SK-N-MC (cell line): ENCODE measurements around the gene XXYLT1.

Source experiments
- DNase-seq: peaks from one replicate; pipeline ENCODE4 v3.0.0-alpha.2; 2011; ENCODE audit warnings: low read depth, low spot score
- H3K27ac ChIP-seq: fragments of 200-600 bp; sonication (generic); 2 replicates; pipeline ENCODE4 v1.5.1; 2016; ENCODE audit warnings: mixed run types
- H3K36me3 ChIP-seq: fragments of 200-600 bp; sonication (generic); 2 replicates; pipeline ENCODE4 v1.6.1; 2017; ENCODE audit warnings: antibody characterized with exemption, low read length, mixed read lengths; ENCODE audit not compliant: insufficient read depth
- H3K4me3 ChIP-seq: fragments of 200-600 bp; sonication (generic); 2 replicates; pipeline ENCODE4 v1.5.1; 2016
- H3K9ac ChIP-seq: fragments of 200-600 bp; sonication (generic); 2 replicates; pipeline ENCODE4 v1.8.0; 2017; ENCODE audit warnings: mixed run types, mixed read lengths; ENCODE audit not compliant: insufficient read length
- H3K9me3 ChIP-seq: fragments of 200-600 bp; sonication (generic); 2 replicates; pipeline ENCODE4 v1.6.1; 2017; ENCODE audit warnings: low read depth, mild to moderate bottlenecking, antibody characterized with exemption, low read length, moderate library complexity, mixed read lengths
- EZH2 ChIP-seq: fragments of 200-600 bp; sonication (generic); IDR thresholded peaks from one replicate; pipeline ENCODE4 v1.6.1; 2017; ENCODE audit warnings: antibody characterized with exemption
- FOXP2 ChIP-seq: optimal IDR thresholded peaks from 2 replicates; pipeline ENCODE3; 2011; ENCODE audit warnings: mild to moderate bottlenecking, moderate library complexity; ENCODE audit not compliant: insufficient read depth; ENCODE audit errors: extremely low read length, control extremely low read depth
- POLR2AphosphoS5 ChIP-seq: IDR thresholded peaks from 2 replicates; pipeline ENCODE4 v1.6.1; 2012; ENCODE audit warnings: mild to moderate bottlenecking, low read depth, low read length, borderline replicate concordance

The XXYLT1 gene

DNA sequence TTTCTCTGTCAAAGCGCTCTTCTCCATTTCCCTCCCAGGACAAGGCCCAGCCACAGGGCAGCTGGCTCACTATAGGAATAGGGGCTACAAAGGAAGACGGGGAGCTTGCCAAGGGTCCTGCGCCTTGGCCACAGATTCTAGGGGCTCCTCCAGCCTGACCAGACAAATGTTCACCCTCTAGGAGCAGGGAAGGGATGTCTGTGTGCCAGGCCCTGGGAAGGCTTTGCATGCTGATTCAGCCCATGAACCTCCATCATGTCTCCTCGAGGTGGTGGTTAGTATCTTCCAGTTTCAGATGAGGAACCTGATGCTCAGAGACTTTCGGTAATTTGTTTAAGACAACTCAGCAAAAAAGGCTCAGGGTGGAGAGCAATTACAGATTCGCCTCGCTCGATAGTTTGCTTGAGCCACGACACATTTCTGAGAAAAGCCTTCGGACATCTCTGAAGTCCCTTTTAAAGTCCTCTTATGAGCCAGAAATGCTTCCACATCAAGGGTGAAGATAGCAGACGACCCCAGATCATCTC is 110.0 kb downstream of the XXYLT1 start:
- H3K9ac ChIP-seq, result no peak overlapping the region
- no peak overlapping the region for H3K27ac ChIP-seq

DNA sequence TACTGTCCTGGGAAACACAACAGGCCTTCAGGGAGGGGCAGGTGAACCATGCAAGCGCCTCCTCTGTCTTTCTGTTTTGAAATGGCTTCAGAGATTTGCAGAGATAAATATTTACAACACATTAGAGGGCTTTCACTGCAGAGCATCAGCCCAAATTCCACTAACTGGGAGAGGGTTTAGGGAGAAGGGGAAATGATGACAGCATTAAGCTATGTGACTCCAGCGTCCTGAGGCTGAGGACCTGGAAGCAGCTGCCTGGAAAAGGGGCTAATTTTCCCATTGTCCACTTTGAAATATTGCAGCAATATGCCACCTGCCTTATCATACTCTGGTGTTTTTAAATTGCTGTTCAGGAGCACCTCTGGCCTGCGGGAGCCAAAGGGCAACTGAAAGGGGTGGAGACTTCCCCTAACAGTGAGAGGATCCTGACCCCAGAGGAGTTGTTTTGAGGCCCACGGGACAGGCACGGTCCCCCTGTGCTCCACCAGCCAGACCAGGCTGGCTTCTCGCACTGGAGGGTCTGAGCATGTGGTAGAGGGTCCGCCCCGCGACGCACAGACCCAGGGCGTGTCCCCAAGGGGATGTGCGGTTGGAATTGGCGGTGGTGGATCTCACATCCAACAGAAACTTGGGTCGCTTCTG is 110.6 kb downstream of the XXYLT1 start:
- no peak for TF ChIP-seq FOXP2
- TF ChIP-seq POLR2AphosphoS5, result no peak
- TF ChIP-seq EZH2, result no peak
- no peaks in the 10 kb centered on the region for H3K9me3 ChIP-seq
- no peaks in the 10 kb centered on the region for H3K36me3 ChIP-seq
- DNase-seq, result no peak
- no peak overlapping the region for H3K4me3 ChIP-seq
- H3K27ac ChIP-seq, result no peak overlapping the region
- no peak overlapping the region for H3K9ac ChIP-seq

More for the DNA sequence above, 110.0 kb downstream of the XXYLT1 start:
- H3K36me3 ChIP-seq, result no peaks in the 10 kb centered on the region
- DNase-seq, result no peak
- no peaks in the 10 kb centered on the region for H3K9me3 ChIP-seq
- H3K4me3 ChIP-seq, result no peak overlapping the region
- no peak for TF ChIP-seq EZH2

DNA sequence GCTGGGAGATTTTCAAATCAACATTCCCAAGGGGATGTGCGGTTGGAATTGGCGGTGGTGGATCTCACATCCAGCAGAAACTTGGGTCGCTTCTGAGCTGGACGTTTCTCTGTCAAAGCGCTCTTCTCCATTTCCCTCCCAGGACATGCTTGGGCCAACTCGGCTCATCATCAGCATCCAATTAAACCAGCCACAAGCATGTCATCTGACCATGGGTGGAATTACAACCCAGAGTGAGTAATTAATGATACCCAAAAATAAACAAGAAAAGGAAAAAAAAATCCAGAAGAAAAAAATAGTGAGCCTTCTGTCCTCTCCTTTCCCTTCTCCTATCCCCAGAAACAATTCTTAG is 111.2 kb downstream of the XXYLT1 start:
- Histone ChIP-seq H3K36me3 (no peaks in the 10 kb centered on the region), H3K9ac (no peak overlapping the region), H3K4me3 (no peak overlapping the region), H3K9me3 (no peaks in the 10 kb centered on the region), H3K27ac (no peak overlapping the region)
- DNase-seq, result no peak
- TF ChIP-seq FOXP2 (no peak), EZH2 (no peak), POLR2AphosphoS5 (no peak)

DNA sequence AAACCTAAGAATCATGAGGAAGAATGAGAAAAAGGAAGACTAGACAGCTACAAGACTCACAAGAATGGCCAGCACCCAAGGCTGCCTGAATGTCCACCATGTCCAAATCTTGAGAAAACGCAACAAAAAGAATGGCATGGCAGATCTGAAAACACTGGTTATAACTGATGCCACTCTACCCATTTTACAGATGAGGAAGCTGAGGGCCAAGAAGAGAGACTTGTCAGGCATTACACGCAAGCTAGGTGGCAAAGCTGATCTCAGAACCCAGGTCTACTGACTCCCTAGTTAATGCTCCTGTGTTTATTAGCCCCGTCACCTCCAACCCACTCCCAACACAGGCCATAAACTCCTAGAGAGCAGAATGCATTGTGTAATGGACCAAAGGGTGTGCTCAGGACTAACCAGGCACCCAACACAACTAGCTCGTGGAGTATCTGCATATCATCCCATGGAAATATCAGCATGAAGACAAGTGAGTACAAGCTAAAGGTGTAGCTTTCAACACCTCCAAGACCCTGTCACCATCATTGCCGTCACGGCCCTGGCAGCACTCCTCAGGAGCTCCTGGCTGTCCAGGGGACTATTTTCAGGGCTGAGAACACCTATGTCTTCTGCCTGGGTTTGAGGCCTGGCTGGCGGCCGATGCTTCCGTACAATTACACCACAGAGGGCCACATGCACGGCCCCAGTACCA is 111.7 kb downstream of the XXYLT1 start:
- no peak for TF ChIP-seq POLR2AphosphoS5
- TF ChIP-seq FOXP2, result no peak
- no peak for TF ChIP-seq EZH2
- Histone ChIP-seq H3K27ac (no peak overlapping the region), H3K9me3 (no peaks in the 10 kb centered on the region), H3K9ac (no peak overlapping the region), H3K4me3 (no peak overlapping the region), H3K36me3 (no peaks in the 10 kb centered on the region)
- no peak for DNase-seq

DNA sequence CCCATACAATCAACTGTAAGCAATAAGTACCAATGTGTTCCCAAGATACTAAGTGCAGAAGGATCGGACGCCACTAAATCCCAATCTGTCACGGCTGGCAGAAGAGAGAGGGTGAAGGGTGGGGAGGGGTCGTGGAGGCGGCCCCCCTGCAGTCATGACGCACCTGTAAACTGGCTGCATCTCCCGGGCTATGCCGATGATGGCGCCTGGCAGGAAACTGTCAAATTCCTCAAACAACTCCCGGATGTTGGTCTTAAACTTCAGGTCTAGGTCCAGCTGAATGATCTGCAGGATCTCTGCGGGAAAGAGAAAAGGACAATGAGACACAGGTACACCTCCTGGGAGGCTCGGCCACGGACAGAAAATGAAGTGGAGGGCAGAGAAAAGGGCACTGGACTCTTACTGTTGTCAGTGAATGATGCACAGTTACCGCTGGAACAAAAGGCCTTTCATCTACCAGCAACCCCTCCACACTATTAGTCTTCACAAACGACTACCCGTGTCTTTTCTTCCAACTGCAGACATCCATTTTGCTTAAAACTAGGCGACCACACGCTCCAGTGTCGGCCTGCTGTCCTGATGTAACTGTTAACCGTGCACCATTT is 114.6 kb downstream of the XXYLT1 start:
- H3K36me3 ChIP-seq, result no peaks in the 10 kb centered on the region
- H3K27ac ChIP-seq, result no peak overlapping the region; the same call in 1 of the 2 replicates
- TF ChIP-seq FOXP2, result no peak
- TF ChIP-seq EZH2, result no peak
- TF ChIP-seq POLR2AphosphoS5, result no peak
- DNase-seq, result no peak
- no peak overlapping the region for H3K9ac ChIP-seq
- no peaks in the 10 kb centered on the region for H3K9me3 ChIP-seq
- H3K4me3 ChIP-seq, result no peak overlapping the region

DNA sequence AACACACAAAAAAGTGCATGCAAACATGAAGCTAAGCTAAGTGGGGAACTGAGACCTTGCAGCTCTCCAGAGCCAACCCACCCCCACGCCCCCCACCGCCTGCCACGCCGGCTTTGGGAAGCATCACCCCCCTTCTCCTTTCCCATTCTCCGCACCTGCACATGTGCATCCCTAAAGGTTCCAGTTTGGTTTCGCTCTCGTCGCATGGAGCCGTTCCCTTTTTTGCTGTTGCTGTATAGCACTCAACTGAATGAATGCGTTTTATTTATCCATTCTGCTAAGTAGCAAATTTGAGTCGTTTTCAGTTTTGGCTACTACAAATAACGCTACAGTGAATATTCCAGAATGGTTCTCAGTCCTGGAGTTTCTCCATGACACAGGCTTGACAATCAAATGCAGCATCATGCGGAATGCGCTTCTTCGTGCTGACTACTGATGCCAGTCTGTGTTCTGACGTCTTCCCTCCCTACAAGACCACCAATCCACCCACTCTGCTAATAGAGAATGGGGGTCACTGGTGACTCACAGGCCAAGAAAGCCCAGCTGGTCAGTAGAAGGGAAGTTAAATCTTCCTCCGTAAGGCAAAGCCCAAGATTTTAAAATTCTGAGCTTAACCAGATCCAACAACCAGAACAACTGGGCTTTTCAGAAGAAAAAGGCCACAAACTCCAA is 115.3 kb downstream of the XXYLT1 start:
- no peaks in the 10 kb centered on the region for H3K36me3 ChIP-seq
- no peak overlapping the region for H3K4me3 ChIP-seq
- no peak overlapping the region for H3K9ac ChIP-seq
- peak overlapping the region; percentile 94 for H3K27ac ChIP-seq
- H3K9me3 ChIP-seq, result no peaks in the 10 kb centered on the region
- TF ChIP-seq EZH2 (no peak), FOXP2 (no peak), POLR2AphosphoS5 (no peak)
- DNase-seq, result no peak

DNA sequence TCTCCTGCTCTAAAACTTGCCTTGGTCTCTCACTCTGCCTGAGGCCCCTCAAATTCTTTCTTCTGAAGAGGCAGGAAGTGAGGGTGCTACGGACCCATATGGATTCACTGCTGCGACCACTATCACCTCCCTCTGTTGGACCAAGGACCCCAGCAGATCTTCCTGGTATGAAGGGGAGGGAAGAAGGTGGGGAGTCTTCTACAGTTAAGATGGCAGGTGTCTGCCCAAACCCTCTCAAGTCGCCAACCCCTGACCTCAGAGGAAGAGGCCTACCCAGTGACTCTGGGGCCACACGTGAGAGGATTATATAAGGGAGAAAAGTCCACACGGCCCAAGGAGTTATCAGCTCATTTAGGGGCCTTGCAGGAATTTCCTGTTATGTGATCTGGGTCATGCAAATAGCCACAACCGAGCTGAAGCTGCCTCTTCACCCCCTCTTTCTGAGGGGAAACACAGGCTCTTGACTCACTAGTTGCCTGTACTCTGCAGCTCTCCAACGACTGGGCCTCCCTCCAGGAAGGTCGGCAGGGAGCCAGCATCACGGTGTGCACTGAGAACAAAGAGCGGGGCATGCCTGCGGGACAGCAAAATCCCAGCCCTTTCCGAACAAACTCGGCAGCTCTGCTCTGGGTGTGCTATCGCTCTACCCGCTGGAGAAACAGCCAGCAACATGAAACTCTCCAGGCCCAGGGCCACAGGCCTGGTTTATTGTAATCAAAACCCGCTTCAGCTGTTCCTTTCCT is 116.0 kb downstream of the XXYLT1 start:
- TF ChIP-seq EZH2 (no peak), POLR2AphosphoS5 (no peak; the same call in 1 of the 2 replicates), FOXP2 (no peak)
- no peaks in the 10 kb centered on the region for H3K9me3 ChIP-seq
- H3K36me3 ChIP-seq, result no peaks in the 10 kb centered on the region
- H3K27ac ChIP-seq, result peak overlapping the region; percentile 94
- DNase-seq, result no peak
- peak overlapping the region; percentile 8 for H3K4me3 ChIP-seq
- H3K9ac ChIP-seq, result peak overlapping the region; percentile 44
